H9 (cell line): ENCODE measurements around the gene WDR70. TPM values are rescaled to one million over a fixed set of nuclear protein-coding genes. Genes with fewer than 3 reads are reported as not detected.

Experiments
- DNase-seq: peaks from one replicate; pipeline ENCODE4 v3.0.0-alpha.2; 2017
- H2AFZ ChIP-seq: one replicate; pipeline ENCODE4 v1.6.1; 2013; ENCODE audit warnings: mild to moderate bottlenecking, low read length, control low read depth, moderate library complexity
- H2AK5ac ChIP-seq: 2 replicates; pipeline ENCODE4 v1.6.1; 2013; ENCODE audit warnings: low read length, control low read depth, mixed read lengths; ENCODE audit not compliant: insufficient read length
- H2BK120ac ChIP-seq: one replicate; pipeline ENCODE4 v1.6.1; 2013; ENCODE audit warnings: low read depth, mild to moderate bottlenecking, low read length, control low read depth, inconsistent platforms; ENCODE audit not compliant: poor library complexity, severe bottlenecking
- H2BK12ac ChIP-seq: 2 replicates; pipeline ENCODE4 v1.6.1; 2013; ENCODE audit warnings: low read length, control low read depth, mixed read lengths, low read depth; ENCODE audit not compliant: insufficient read length
- H2BK15ac ChIP-seq: 2 replicates; pipeline ENCODE4 v1.6.1; 2013; ENCODE audit warnings: low read depth, low read length, control low read depth
- H2BK20ac ChIP-seq: one replicate; pipeline ENCODE4 v1.6.1; 2013; ENCODE audit warnings: low read depth, mild to moderate bottlenecking, low read length, control low read depth, inconsistent platforms; ENCODE audit not compliant: poor library complexity, severe bottlenecking
- H2BK5ac ChIP-seq: 2 replicates; pipeline ENCODE4 v1.6.1; 2013; ENCODE audit warnings: low read length, control low read depth, mixed read lengths; ENCODE audit not compliant: insufficient read length
- H3K14ac ChIP-seq: 2 replicates; pipeline ENCODE4 v1.6.1; 2013; ENCODE audit warnings: low read length, control low read depth; ENCODE audit not compliant: insufficient read depth
- H3K18ac ChIP-seq: 2 replicates; pipeline ENCODE4 v1.6.1; 2013; ENCODE audit warnings: low read depth, mild to moderate bottlenecking, mixed read lengths, low read length, control low read depth; ENCODE audit not compliant: insufficient read length
- H3K23ac ChIP-seq: 2 replicates; pipeline ENCODE4 v1.6.1; 2013; ENCODE audit warnings: low read length, control low read depth, mixed read lengths, low read depth; ENCODE audit not compliant: insufficient read length
- H3K23me2 ChIP-seq: 2 replicates; pipeline ENCODE4 v1.6.1; 2013; ENCODE audit warnings: low read depth, mild to moderate bottlenecking, mixed read lengths, low read length, control low read depth; ENCODE audit not compliant: insufficient read length, poor library complexity, severe bottlenecking
- H3K27ac ChIP-seq: 2 replicates; pipeline ENCODE4 v1.5.1; 2013; ENCODE audit warnings: low read length, control low read depth, mixed read lengths, low read depth; ENCODE audit not compliant: insufficient read length
- H3K27me3 ChIP-seq: 2 replicates; pipeline ENCODE4 v1.6.1; 2013; ENCODE audit warnings: low read length, control low read depth, inconsistent platforms; ENCODE audit not compliant: insufficient read depth
- H3K4ac ChIP-seq: 2 replicates; pipeline ENCODE4 v1.6.1; 2013; ENCODE audit warnings: low read depth, mild to moderate bottlenecking, control low read depth, inconsistent platforms, low read length, moderate library complexity
- H3K4me1 ChIP-seq: 2 replicates; pipeline ENCODE4 v1.6.1; 2013; ENCODE audit warnings: low read length, control low read depth, inconsistent platforms; ENCODE audit not compliant: insufficient read depth
- H3K4me2 ChIP-seq: 2 replicates; pipeline ENCODE4 v1.6.1; 2013; ENCODE audit warnings: low read length, control low read depth, mixed read lengths; ENCODE audit not compliant: insufficient read length, insufficient read depth
- H3K56ac ChIP-seq: 2 replicates; pipeline ENCODE4 v1.6.1; 2013; ENCODE audit warnings: low read depth, mild to moderate bottlenecking, mixed read lengths, low read length, control low read depth; ENCODE audit not compliant: insufficient read length
- H3K79me1 ChIP-seq: 2 replicates; pipeline ENCODE4 v1.6.1; 2013; ENCODE audit warnings: low read depth, mild to moderate bottlenecking, moderate library complexity, low read length, control low read depth, inconsistent platforms; ENCODE audit not compliant: insufficient read depth, poor library complexity, severe bottlenecking
- H3K79me2 ChIP-seq: 2 replicates; pipeline ENCODE4 v1.6.1; 2013; ENCODE audit warnings: low read length, control low read depth, inconsistent platforms; ENCODE audit not compliant: insufficient read depth
- H3K9ac ChIP-seq: 2 replicates; pipeline ENCODE4 v1.6.1; 2013; ENCODE audit warnings: low read length, control low read depth, mixed read lengths; ENCODE audit not compliant: insufficient read length; ENCODE audit errors: extremely low read depth
- H3K9me3 ChIP-seq: one replicate; pipeline ENCODE4 v1.6.1; 2013; ENCODE audit warnings: low read depth, low read length, inconsistent platforms; ENCODE audit not compliant: control insufficient read depth
- H3T11ph ChIP-seq: one replicate; pipeline ENCODE4 v1.6.1; 2013; ENCODE audit warnings: mild to moderate bottlenecking, low read length, control low read depth, inconsistent platforms
- H4K20me1 ChIP-seq: one replicate; pipeline ENCODE4 v1.6.1; 2013; ENCODE audit not compliant: control insufficient read depth, insufficient read length, insufficient read depth
- H4K5ac ChIP-seq: 2 replicates; pipeline ENCODE4 v1.6.1; 2013; ENCODE audit warnings: low read depth, mild to moderate bottlenecking, mixed read lengths, low read length, control low read depth; ENCODE audit not compliant: insufficient read length
- H4K8ac ChIP-seq: replicated peaks from 2 replicates; pipeline ENCODE4 v1.6.1; 2013; ENCODE audit warnings: low read length, control low read depth, mixed read lengths, low read depth; ENCODE audit not compliant: insufficient read length
- H4K91ac ChIP-seq: 2 replicates; pipeline ENCODE4 v1.6.1; 2013; ENCODE audit warnings: low read depth, mild to moderate bottlenecking, moderate library complexity, mixed read lengths, low read length, control low read depth; ENCODE audit not compliant: insufficient read length
- H3K27ac Mint-ChIP-seq, 3 experiments: 2 replicates in 2 of 3; 3 replicates in 1 of 3; pipeline ENCODE4 v1.8.0; 2020 to 2021; ENCODE audit warnings: mixed read lengths in 3 of 3, mild to moderate bottlenecking in 1 of 3, moderate library complexity in 1 of 3
- H3K27me3 Mint-ChIP-seq: 2 replicates; pipeline ENCODE4 v1.8.0; 2021; ENCODE audit warnings: low read depth, mild to moderate bottlenecking, moderate library complexity, mixed read lengths
- H3K36me3 Mint-ChIP-seq, 3 experiments: 2 replicates in 2 of 3; 3 replicates in 1 of 3; pipeline ENCODE4 v1.8.0; 2020 to 2021; ENCODE audit warnings: low read depth in 3 of 3, mixed read lengths in 3 of 3; ENCODE audit not compliant: insufficient read depth in 1 of 3
- H3K4me1 Mint-ChIP-seq, 2 experiments: 2 replicates each; pipeline ENCODE4 v1.8.0; 2020; ENCODE audit warnings: mixed read lengths in 2 of 2
- H3K4me3 Mint-ChIP-seq, 2 experiments: 2 replicates in 1 of 2; 3 replicates in 1 of 2; pipeline ENCODE4 v1.8.0; 2020 to 2021; ENCODE audit warnings: mild to moderate bottlenecking in 2 of 2, mixed read lengths in 2 of 2, moderate library complexity in 1 of 2
- H3K9me3 Mint-ChIP-seq, 2 experiments: 2 replicates in 1 of 2; 3 replicates in 1 of 2; pipeline ENCODE4 v1.8.0; 2020; ENCODE audit warnings: mild to moderate bottlenecking in 2 of 2, mixed read lengths in 2 of 2, moderate library complexity in 1 of 2
- WGBS: extraction: QIAGEN DNeasy Blood & Tissue Kit; methylation state at CpG from one replicate; pipeline ENCODE4 v1.1.7; 2013; ENCODE audit warnings: missing lambda C conversion rate, low lambda C conversion rate, mixed read lengths; ENCODE audit not compliant: insufficient read length; ENCODE audit errors: extremely low coverage; 5-methylcytosine and 5-hydroxymethylcytosine counted together
- total RNA-seq: library from RNA; stranded (reverse); gene quantifications from 2 replicates; pipeline ENCODE4 v1.2.1, GENCODE V29; 2021
- TF ChIP-seq, protein P1 (sequence below): fragments of 200-600 bp; sonication (generic); conservative IDR thresholded peaks from 3 replicates; pipeline ENCODE4 v1.8.0; 2021; ENCODE audit warnings: antibody characterized with exemption, mild to moderate bottlenecking

WDR70 gene
- total RNA-seq, 1 experiment from 2014 or later, result 38.1 TPM

DNA sequence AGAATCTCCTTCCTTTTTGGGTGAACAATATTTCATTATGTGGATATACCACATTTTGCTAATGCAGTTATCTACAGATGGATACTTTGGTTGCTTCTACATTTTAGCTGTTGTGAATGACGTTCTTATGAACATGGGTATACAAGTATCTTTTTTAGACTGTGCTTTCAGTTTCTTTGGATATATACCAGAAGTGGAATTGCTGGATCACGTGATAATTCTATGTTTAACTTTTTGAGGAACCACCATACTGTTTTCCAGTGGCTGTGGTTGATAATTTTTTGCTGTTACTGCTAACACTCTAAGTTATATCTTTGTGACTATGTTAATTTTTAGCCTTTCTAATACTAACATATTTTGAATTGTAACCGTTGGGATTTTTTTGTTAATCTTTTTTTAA is 12.5 kb downstream of the WDR70 start:
- Histone ChIP-seq H3K23ac (no peak overlapping the region), H2BK15ac (no peak overlapping the region), H3K79me2 (no peaks in the 10 kb centered on the region), H2BK20ac (no peak overlapping the region), H2AK5ac (no peak overlapping the region), H3K4me1 (no peaks in the 10 kb centered on the region), H3K27ac (no peak overlapping the region), H3K18ac (no peak overlapping the region), H3K4me2 (no peak overlapping the region), H3K27me3 (no peaks in the 10 kb centered on the region), H2BK120ac (no peak overlapping the region), H3K9me3 (no peaks in the 10 kb centered on the region), H4K8ac (no peak overlapping the region), H3K14ac (no peak overlapping the region), H4K20me1 (no peaks in the 10 kb centered on the region), H2BK12ac (no peak overlapping the region), H3K9ac (no peak overlapping the region), H3T11ph (no peak overlapping the region), H4K5ac (no peak overlapping the region), H3K79me1 (no peaks in the 10 kb centered on the region), H4K91ac (no peak overlapping the region), H3K4ac (no peak overlapping the region), H2BK5ac (no peak overlapping the region), H2AFZ (no peak overlapping the region), H3K56ac (no peak overlapping the region), H3K23me2 (no peaks in the 10 kb centered on the region)
- H3K36me3 Mint-ChIP-seq, result peaks cover 10 to 29% (median 24%) of the 10 kb centered on the region in 3 experiments; a peak in 6 of 7 replicates
- no peak for DNase-seq
- H3K27ac Mint-ChIP-seq, result no peak overlapping the region
- no CpG with 5 or more reads among the region's 3 CpGs for WGBS
- no peaks in the 10 kb centered on the region for H3K9me3 Mint-ChIP-seq
- no peaks in the 10 kb centered on the region for H3K27me3 Mint-ChIP-seq
- TF ChIP-seq, protein P1, sequence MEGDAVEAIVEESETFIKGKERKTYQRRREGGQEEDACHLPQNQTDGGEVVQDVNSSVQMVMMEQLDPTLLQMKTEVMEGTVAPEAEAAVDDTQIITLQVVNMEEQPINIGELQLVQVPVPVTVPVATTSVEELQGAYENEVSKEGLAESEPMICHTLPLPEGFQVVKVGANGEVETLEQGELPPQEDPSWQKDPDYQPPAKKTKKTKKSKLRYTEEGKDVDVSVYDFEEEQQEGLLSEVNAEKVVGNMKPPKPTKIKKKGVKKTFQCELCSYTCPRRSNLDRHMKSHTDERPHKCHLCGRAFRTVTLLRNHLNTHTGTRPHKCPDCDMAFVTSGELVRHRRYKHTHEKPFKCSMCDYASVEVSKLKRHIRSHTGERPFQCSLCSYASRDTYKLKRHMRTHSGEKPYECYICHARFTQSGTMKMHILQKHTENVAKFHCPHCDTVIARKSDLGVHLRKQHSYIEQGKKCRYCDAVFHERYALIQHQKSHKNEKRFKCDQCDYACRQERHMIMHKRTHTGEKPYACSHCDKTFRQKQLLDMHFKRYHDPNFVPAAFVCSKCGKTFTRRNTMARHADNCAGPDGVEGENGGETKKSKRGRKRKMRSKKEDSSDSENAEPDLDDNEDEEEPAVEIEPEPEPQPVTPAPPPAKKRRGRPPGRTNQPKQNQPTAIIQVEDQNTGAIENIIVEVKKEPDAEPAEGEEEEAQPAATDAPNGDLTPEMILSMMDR, result no peak
- no peaks in the 10 kb centered on the region for H3K4me1 Mint-ChIP-seq
- no peak overlapping the region for H3K4me3 Mint-ChIP-seq
